ENCODE results near the gene PELI3.
"Not testable (repeated sequence)": the region's sequence is repeated elsewhere in the genome, so short reads cannot be mapped to it uniquely, and the experiment has no call there.

The PELI3 gene

DNA sequence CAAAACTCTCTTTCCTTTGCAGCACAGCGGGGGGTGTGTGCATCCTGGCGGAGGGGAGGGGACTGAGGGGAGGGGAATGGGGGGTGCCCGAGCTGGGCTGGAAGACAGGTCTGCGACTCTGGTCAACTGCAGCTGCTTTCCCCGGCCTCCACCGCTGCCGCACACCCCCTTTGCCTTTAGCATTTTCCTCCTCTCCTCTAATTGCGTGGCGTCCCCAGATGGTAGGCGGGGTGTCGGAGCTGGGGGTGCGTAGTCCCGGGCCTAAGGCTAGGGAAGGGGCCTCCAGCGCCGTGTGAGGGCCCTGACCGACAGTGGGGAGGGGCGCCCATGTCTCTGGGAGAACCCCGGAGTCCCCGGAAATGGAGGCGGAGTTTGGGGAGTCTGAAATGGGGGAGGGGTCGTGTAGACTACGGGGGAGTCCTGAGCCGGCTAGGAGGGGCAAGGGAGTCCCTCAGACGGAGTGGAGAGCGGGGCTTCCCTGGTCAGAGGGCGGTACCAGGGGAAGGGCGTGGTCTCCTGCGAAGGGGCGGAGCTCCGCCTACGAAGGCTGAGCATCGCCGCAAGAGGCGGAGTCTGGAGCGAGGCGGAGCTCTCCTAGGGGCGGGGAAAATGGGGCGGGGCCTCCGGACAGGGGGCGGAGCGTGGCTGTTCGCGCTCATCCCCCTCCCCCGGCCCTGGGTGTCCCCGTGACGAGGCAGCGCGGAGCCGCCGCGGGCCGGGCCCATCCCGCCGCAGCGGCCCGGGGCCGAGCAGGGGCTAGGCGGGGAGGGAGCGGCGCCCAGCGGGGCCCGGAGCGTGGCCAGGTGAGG is at the start of gene PELI3:
PELI3 (plus strand) TSS at position 681 of the 809 bp plus-strand sequence. CDS start 1,224 bp downstream, outside the sequence.
- peak; percentile 82 to 97 (median 94) for DNase-seq
- intact Hi-C loops (cut with DNase I): no loop called here

DNA sequence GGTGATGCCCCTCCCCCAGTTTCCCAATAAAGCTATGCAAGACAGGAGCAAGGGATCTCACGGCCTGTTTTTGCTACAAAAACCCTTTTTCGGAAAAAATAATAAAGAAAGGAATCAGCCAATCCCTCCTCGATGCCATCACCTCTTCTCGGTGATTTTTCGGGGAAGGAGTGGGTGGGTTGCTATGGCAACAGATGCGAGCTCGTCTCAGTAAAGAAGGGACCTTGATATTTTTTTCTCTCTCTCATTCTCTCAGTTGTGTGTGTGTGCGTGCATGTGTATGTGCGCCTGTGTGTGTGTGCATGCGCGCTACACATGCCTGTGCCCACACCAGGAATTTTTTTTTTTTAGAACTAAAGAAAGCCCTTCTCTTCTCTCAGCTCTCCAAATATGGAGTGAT is 49.7 kb upstream of the PELI3 start:
- peak; percentile 54 to 92 (median 78) for DNase-seq
- intact Hi-C loops (cut with DNase I): no loop called here

GRCh38 chr11:66418168-66418985 is 48.3 kb upstream of the PELI3 start:
- intact Hi-C loops (cut with DNase I): no loop called here
- DNase-seq: peak; percentile 65 to 98 (median 86)

DNA sequence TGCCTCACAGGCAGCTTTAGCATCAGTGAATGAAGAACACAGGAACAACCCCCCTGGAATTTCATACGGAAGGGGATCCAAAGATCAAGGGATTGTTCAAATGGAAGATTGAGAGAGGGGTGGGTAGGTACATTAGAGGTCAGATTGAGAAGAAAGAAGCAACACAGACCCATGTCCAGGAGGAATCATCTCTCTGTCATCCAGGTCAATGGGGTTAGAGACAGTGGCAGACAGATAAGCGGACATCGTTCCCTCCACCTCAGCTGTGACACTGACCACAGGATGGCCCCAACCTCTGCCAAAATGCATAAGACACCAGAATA is 47.8 kb upstream of the PELI3 start:
- no peak for DNase-seq
- intact Hi-C loops (cut with DNase I): no loop called here

DNA sequence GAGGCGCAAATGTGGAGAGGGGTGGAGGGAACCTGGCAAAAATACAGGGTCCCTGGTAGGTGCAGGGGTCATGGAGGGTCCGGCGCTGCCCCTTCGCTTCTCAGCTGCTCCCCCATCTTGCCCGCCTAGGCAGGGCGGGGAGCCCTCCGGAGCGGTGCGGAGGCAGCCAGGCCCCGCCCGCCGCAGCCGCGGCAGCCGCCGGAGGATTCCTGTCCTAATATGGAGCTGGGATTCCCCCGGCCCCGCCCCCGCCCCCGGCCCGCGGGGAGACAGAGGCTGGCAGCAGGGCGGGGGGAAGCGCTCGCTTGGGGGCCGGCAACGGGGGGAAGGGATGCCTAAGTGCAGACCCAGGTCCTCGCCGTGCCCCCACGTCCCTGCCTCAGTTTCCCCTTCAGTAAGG is 46.9 kb upstream of the PELI3 start:
- DNase-seq: peak in 39 of 42 donors; percentile 7 to 82 (median 64)
- intact Hi-C loops (cut with DNase I): no loop called here

- intact Hi-C loops (cut with DNase I): no loop called here
Measured at GRCh38 chr11:66420671-66421476, 45.8 kb upstream of the PELI3 start, which contains the start of gene NPAS4. Gene NPAS4 (plus strand): TSS chr11:66421035. CDS start chr11:66421180, 145 bp downstream.

GRCh38 chr11:66421492-66422205 is 45.1 kb upstream of the PELI3 start:
- peak; percentile 67 to 95 (median 86) for DNase-seq
- intact Hi-C loops (cut with DNase I): no loop called here

More at GRCh38 chr11:66420671-66421476, 45.8 kb upstream of the PELI3 start, which contains the start of gene NPAS4:
- peak in 41 of 42 donors; percentile 24 to 91 (median 66) for DNase-seq

DNA sequence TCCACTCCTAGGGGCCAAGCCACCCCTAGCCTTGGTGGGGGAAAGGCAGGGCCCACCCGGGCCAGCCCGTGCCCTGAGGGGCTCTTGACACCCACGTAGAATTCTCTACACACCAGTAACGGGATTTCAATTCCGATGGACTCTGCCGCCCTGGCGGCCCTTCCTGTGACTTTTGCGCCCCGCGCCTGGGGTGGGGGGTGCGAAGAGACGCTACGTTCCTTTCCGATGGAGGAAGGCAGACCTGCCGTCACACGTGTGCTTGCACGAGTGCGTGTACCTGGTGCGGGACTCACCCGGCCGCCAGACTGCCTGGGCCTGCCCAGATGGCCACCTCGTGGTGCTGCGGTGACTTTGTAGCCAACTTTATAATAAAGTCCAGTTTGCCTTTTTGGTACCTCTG is 40.4 kb upstream of the PELI3 start:
- no peak for DNase-seq
- intact Hi-C loops (cut with DNase I): no loop called here

- no peak for DNase-seq
- intact Hi-C loops (cut with DNase I): no loop called here
Measured at GRCh38 chr11:66428933-66429332, 37.8 kb upstream of the PELI3 start.

GRCh38 chr11:66429983-66430602 is 36.6 kb upstream of the PELI3 start:
- DNase-seq: peak; percentile 68 to 94 (median 84)
- intact Hi-C loops (cut with DNase I): no loop called here

GRCh38 chr11:66431287-66431686 is 35.4 kb upstream of the PELI3 start:
- intact Hi-C loops (cut with DNase I): not testable (repeated sequence)

GRCh38 chr11:66431871-66432329 is 34.8 kb upstream of the PELI3 start:
- intact Hi-C loops (cut with DNase I); DNase-seq: not testable (repeated sequence)

More at GRCh38 chr11:66431287-66431686, 35.4 kb upstream of the PELI3 start:
- DNase-seq: not testable (repeated sequence)

GRCh38 chr11:66432597-66432996 is 34.1 kb upstream of the PELI3 start:
- no peak for DNase-seq
- intact Hi-C loops (cut with DNase I): no loop called here

DNA sequence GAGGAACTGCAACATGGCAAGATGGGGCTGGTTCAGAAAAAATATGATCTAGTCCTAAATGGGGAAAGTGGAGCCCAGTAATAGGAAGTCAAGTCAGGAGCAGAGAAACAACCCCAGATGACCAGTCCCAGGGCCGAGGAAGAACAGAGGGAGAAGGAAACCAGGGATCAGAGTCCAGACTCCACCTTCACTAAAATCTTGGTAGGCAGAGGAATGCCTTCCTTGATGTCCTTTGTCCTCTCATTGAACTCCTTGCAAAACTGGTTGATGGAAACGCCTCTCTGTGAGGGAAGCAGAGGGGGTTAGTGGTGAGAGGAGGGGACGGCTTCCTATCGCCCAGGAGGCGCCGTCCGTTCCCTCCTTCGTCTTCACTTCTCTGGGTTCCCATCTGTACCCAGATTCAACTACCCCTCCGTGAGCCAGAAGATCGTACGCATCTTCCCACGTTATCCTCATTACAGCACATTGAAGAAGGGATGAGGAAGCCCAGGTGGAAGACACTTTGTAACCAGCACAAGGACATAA is 28.7 kb upstream of the PELI3 start:
- no peak for DNase-seq
- intact Hi-C loops (cut with DNase I): loop anchor here (2.0 to 5.0 kb wide), 2 partner anchors 39 to 241 kb away; no protein-coding TSS in a partner anchor

DNA sequence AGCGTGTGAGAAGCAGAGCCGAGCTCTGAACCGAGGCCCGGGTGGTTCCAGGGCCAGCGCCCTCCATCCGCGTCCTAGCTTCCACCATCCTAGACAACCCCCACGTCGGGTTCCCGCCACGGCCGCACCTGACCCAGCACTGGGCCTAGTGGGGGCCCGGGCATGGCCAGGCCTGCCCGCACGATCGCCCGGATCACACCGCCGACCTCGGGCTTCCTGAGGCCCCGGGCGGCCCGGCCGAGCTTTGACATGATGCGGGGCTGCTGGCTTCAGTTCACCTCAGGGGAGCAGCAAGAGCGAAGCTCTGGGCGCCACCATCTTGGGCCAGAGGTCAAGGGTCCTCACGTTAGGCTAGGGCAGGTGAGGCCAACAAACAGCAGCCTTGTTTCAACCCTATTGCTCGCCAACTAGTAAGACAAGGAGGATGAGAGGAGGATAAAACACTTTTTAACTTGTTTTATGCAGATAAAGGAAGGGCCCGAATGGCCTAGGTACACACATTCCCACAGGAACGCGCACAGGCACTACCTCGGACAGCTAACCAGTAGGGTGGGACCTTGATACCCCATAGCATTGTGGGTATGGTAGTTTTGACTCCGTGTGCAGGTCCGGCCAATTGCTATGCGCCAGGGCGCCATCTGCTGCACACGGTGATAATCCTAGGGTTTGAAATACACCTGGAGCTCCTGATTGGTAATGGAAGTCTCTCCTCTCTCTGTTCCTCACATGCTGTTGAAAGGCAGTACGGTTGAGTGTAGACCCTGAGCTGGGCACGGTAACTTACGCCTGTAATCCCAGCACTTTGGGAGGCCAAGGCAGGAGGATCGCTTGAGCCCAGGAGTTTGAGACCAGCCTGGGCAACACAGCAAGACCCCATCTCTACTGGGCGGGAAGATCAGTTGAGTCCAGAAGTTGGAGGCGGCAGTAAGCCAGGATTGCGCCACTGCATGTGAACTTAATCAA is 27.9 kb upstream of the PELI3 start, which contains the start of gene MRPL11:
MRPL11 (minus strand) TSS at position 345 of the 963 bp plus-strand sequence; CDS start at position 251, 94 bp downstream.
- DNase-seq: peak; percentile 82 to 96 (median 91)
- intact Hi-C loops (cut with DNase I): loop anchor here (2.0 to 5.0 kb wide), 2 partner anchors 39 to 240 kb away; no protein-coding TSS in a partner anchor

Data from head of caudate nucleus (tissue), 42 donors.